GM10847 (cell line): ENCODE measurements around the gene LANCL2.

Experiments used
- POLR2A ChIP-seq: IDR thresholded peaks from 2 replicates; pipeline ENCODE4 v1.6.1; 2011; ENCODE audit not compliant: insufficient read length; ENCODE audit errors: extremely low read depth

The LANCL2 gene

DNA sequence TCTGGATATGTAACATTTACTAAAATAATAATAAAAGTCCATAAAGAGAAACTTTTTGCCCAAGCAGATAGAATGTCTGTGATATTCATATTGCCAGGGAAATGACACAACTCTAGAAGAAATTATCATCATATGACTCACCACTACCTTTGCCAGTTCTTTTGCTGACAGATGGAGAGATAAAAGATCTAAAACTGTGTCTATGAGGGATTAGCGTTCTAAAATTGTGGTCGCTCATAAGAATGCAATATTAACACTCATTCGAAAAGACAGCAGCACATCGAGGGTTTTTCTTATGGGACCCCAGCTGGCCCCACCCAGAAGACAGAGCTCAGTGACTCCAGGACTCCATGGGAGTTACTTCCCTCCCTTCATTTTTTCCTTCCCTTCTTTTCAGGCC lies 16.6 kb upstream of the LANCL2 start:
- no peak for TF ChIP-seq POLR2A

DNA sequence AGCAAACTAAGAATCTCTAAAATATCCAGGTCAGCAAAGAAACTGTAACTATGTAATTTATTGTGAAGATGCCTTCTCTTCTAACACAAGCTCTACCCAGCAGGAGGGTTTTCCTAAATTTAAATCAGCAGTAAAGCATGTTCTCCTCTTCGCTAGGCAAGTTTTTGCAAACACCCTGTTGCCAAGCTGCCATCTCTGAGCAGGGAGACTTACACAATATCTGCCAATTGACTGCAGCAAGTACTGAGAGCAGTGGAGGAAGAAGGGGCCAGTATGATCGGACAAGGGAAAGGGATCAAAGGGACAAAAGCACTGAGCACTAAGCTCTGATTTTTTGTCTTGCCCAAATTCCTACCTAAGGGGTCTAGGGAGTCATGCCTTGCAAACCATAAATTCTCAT lies 16.0 kb upstream of the LANCL2 start:
- TF ChIP-seq POLR2A: no peak

- TF ChIP-seq POLR2A: no peak
Measured at GRCh38 chr7:55350281-55350680, 14.9 kb upstream of the LANCL2 start.

GRCh38 chr7:55351263-55351662 lies 13.9 kb upstream of the LANCL2 start:
- TF ChIP-seq POLR2A: no peak

GRCh38 chr7:55360486-55360885 lies 4.7 kb upstream of the LANCL2 start:
- TF ChIP-seq POLR2A: no peak

DNA sequence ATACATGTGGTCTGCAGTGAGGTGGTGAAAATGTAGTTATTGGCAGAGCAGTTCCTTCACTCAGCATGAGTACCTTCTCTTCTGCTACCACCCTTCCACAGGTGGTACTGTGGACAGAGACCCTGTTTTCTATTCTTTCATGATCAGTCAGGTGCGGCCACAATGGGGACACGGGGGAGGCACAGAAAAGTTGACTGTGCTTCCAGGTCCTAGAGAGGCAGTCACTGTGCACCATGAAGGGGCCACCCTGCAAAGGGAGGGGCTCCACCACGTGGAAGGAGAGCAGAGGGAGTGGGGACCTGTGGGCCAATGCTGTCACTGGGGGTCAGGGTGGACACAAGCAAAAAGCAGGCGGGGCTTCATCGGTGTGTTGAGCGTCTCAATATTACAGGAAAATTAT lies 3.6 kb upstream of the LANCL2 start:
- TF ChIP-seq POLR2A: no peak

DNA sequence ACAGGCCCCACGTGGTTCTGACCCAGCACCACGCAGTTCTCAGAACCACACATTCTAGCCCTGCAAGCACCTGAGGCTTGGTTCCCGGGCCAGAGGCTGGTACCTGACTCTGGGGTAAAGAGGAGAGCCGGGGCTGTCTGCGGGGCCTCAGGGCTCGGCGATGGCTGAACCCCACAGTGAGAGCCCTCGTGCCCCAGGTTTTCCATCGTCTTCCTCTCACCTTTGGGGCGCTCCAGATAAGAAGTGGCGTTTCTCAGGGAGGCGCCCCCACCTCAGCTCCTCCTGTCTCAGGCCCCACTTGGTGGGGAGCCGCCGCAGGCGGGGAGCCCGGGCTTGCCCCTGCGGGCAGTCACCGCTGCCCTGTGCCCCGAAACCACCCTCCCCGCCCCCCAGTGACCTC lies 2.2 kb upstream of the LANCL2 start:
- no peak for TF ChIP-seq POLR2A

DNA sequence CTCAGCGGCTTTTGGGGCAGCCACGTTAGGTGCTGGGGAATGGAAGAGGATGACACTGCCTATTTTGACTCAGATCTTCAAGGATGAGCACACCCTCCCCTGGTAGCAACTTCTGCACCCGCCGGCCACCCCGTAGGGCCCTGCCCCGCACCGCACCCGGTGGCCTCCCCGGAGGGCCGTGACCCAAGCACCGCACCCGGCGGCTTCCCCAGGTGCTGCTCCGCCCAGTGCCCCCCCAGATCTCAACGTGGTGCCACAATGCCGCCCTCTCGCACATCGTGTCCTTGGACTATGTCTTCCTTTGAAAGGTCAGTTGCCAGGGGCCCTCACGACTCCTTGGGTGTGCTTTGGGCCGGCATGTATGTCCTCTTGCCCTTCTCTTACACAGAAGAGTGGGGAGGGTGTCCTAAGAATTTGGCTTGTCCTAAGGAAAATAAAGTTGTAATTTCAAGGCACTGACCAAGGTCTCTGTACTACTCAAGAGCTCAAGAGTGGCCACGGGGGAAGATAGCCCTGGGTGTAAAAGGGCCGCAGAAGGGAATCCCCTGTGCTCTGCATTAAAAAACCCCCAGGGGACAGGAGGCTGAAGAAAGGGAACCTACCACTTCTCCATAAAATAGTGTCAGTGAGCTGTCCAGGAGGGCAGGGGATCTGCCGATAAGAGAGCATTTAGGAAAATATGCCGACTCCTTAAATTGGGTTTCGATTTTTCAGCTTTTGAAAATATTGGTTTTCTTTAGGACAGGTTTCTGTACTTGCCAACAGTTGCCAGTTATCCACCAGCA lies 1.6 kb upstream of the LANCL2 start:
- TF ChIP-seq POLR2A: no peak

- TF ChIP-seq POLR2A: peak; percentile 73
Measured at GRCh38 chr7:55365675-55366460, 731 bp downstream of the LANCL2 start.

GRCh38 chr7:55366461-55367070 lies 1.4 kb downstream of the LANCL2 start:
- no peak for TF ChIP-seq POLR2A

- TF ChIP-seq POLR2A: no peak
Measured at GRCh38 chr7:55367283-55367840, 2.2 kb downstream of the LANCL2 start.

- TF ChIP-seq POLR2A: no peak
Measured at GRCh38 chr7:55369427-55370400, 4.6 kb downstream of the LANCL2 start.

DNA sequence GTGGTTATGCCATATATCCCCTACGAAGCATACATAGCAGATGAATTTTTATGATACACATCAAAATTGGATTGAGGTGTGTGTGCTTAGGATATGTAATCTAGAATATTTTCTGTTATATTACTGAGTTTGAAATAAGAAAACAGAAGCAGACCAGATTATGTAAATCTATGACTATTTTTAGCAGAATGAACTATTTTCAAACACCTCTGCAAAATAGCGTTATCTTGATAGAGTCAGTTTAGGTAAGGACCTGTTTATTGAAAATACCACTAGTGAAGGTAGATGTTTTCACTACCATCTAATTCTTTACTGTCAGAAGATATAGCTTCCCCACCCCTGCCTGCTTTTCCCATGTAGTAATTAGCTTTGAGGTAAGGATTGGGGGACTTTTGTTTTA lies 9.1 kb downstream of the LANCL2 start:
- no peak for TF ChIP-seq POLR2A

- TF ChIP-seq POLR2A: no peak
Measured at GRCh38 chr7:55375237-55375636, 10.1 kb downstream of the LANCL2 start.
